ENCODE data around the gene OOSP3. TPM values are rescaled to one million over a fixed set of nuclear protein-coding genes. Genes with fewer than 3 reads are reported as not detected.
A peak's percentile ranks its signal among the peaks of the same experiment; 100 is the strongest.
"Not testable (repeated sequence)": the region's sequence is repeated elsewhere in the genome, so short reads cannot be mapped to it uniquely, and the experiment has no call there.

OOSP3 gene
- total RNA-seq, 2 donors from 2014 or later, result not detected

DNA sequence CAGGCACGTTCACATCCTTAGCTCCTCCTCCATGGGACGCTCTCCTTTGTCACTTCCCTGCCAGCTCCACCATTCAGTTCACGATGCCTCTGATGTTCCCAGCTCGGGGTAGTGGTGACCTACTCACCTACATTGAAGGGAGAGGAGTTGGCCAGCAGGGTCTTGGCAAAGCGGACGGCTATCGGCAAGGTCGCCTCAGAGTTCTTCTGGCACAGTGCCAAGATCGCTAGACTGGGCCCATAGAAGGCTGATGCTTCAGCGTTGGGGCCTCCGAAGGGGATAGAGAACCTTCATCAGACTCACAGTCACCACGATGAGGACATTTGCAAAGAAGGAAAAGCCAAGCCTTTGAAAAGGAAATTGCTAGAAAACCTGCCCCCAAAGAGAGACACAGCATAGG is 36.3 kb upstream of the OOSP3 start:
- intact Hi-C loops (cut with DNase I), result no loop called here
- H3K4me1 ChIP-seq, result peaks cover 17% of the 10 kb centered on the region
- no peak overlapping the region for H3K27ac ChIP-seq
- H3K36me3 ChIP-seq (replicated peaks in 1 of 2; ENCODE audit: insufficient read depth in 1 of 2, low read depth in 2 of 2), result no peaks in the 10 kb centered on the region
- H3K4me3 ChIP-seq, result no peak overlapping the region
- 61 to 67% methylated on average over 12 of the region's 12 CpGs for WGBS, 2 donors
- no peaks in the 10 kb centered on the region for H3K27me3 ChIP-seq
- ATAC-seq (no peak), DNase-seq (peak in 1 of 4 donors; percentile 14)
- H3K9me3 ChIP-seq, result no peaks in the 10 kb centered on the region
- TF ChIP-seq, protein P1, sequence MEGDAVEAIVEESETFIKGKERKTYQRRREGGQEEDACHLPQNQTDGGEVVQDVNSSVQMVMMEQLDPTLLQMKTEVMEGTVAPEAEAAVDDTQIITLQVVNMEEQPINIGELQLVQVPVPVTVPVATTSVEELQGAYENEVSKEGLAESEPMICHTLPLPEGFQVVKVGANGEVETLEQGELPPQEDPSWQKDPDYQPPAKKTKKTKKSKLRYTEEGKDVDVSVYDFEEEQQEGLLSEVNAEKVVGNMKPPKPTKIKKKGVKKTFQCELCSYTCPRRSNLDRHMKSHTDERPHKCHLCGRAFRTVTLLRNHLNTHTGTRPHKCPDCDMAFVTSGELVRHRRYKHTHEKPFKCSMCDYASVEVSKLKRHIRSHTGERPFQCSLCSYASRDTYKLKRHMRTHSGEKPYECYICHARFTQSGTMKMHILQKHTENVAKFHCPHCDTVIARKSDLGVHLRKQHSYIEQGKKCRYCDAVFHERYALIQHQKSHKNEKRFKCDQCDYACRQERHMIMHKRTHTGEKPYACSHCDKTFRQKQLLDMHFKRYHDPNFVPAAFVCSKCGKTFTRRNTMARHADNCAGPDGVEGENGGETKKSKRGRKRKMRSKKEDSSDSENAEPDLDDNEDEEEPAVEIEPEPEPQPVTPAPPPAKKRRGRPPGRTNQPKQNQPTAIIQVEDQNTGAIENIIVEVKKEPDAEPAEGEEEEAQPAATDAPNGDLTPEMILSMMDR (IDR thresholded peaks at IDR 0.05), result no peak
- TF ChIP-seq POLR2A (IDR thresholded peaks at IDR 0.05), result no peak

DNA sequence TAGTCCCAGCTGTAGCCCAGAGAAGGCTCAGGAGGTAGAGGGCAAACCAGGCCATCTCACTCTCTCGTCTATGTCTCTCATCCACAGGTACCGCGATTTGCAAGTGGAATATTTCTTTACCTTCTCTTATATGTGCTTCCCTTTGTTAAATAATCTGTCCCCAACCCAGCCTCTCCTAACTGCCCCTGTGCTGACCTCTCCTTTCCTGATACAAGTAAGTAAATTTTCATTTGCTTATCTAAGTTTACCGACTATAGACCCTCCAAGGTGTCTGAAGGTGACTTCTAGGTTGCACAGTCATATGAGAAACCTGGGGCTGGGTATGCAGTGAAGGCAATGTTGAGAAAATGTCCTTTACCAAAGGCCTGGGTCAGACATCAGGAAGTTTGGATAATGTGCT is 33.2 kb upstream of the OOSP3 start, which contains the start of gene CBLIF:
CBLIF (minus strand) TSS at position 101 of the 400 bp plus-strand sequence; CDS start at position 55, 46 bp downstream.
- H3K36me3 ChIP-seq (replicated peaks in 1 of 2; ENCODE audit: insufficient read depth in 1 of 2, low read depth in 2 of 2), result no peaks in the 10 kb centered on the region
- DNase-seq (no peak), ATAC-seq (no peak)
- no peaks in the 10 kb centered on the region for H3K9me3 ChIP-seq
- intact Hi-C loops (cut with DNase I), result no loop called here
- no peak for TF ChIP-seq POLR2A (IDR thresholded peaks at IDR 0.05)
- TF ChIP-seq, protein P1 (IDR thresholded peaks at IDR 0.05), result no peak
- H3K27ac ChIP-seq, result peak within 1 kb of the TSS in 1 of 4 donors; percentile 41
- 59 to 64% methylated on average over 4 of the region's 4 CpGs for WGBS, 2 donors
- peaks cover 16% of the 10 kb centered on the region for H3K4me1 ChIP-seq
- no peak within 1 kb of the TSS for H3K4me3 ChIP-seq
- H3K27me3 ChIP-seq, result no peaks in the 10 kb centered on the region

DNA sequence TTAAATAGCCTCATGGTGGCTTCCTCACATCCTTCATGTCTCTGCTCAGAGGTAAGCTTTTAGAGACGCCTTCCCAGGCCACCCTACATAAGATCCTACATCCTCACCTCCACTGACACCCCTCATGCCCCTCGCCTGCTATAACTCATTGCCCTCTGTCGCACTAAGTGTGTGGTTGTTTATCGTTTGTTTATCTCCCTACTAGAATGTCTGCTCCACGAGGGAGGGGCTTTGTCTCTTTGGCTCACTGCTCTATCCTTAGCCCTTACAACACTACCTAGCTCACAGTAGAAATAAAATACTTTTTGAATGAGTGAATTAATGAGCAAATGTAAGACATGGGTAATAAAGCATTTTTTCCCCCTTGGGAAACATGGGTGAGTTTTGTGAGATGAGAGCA is 32.0 kb upstream of the OOSP3 start:
- no peak for TF ChIP-seq POLR2A (IDR thresholded peaks at IDR 0.05)
- TF ChIP-seq, protein P1 (IDR thresholded peaks at IDR 0.05), result no peak
- peaks cover 15% of the 10 kb centered on the region for H3K4me1 ChIP-seq
- no peak overlapping the region for H3K27ac ChIP-seq
- intact Hi-C loops (cut with DNase I), result no loop called here
- DNase-seq (no peak), ATAC-seq (no peak)
- no peaks in the 10 kb centered on the region for H3K36me3 ChIP-seq (replicated peaks in 1 of 2; ENCODE audit: insufficient read depth in 1 of 2, low read depth in 2 of 2)
- 80 to 87% methylated on average over 5 of the region's 5 CpGs for WGBS, 2 donors
- H3K9me3 ChIP-seq, result no peaks in the 10 kb centered on the region
- H3K27me3 ChIP-seq, result no peaks in the 10 kb centered on the region
- no peak overlapping the region for H3K4me3 ChIP-seq

DNA sequence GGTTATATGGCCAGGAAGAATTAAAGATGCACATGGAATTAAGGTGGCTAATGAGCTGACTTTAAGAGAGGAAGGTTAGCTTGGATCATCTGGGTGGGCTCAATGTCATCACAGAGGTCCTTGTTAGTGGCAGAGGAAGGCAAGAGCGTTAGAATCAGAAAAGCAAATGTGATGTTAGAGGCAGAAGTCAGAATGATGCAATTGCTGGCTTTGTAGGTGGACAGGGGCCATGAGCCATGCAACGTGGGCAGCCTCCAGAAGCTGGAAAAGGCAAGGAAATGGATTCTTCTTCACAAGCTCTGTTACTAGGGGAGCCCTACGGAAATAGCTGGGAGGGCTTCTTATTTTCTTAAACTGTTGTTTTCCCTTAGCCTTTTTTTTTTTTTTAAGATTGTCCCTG is 31.0 kb upstream of the OOSP3 start:
- Histone ChIP-seq H3K27ac (no peak overlapping the region), H3K36me3 (replicated peaks in 1 of 2; ENCODE audit: insufficient read depth in 1 of 2, low read depth in 2 of 2) (no peaks in the 10 kb centered on the region), H3K9me3 (no peaks in the 10 kb centered on the region), H3K4me3 (no peak overlapping the region), H3K4me1 (peaks cover 15% of the 10 kb centered on the region), H3K27me3 (no peaks in the 10 kb centered on the region)
- 78 to 86% methylated on average over 3 of the region's 3 CpGs for WGBS, 2 donors
- TF ChIP-seq POLR2A (IDR thresholded peaks at IDR 0.05), result no peak
- TF ChIP-seq, protein P1 (IDR thresholded peaks at IDR 0.05), result no peak
- intact Hi-C loops (cut with DNase I), result no loop called here
- DNase-seq, result no peak
- ATAC-seq, result no peak

DNA sequence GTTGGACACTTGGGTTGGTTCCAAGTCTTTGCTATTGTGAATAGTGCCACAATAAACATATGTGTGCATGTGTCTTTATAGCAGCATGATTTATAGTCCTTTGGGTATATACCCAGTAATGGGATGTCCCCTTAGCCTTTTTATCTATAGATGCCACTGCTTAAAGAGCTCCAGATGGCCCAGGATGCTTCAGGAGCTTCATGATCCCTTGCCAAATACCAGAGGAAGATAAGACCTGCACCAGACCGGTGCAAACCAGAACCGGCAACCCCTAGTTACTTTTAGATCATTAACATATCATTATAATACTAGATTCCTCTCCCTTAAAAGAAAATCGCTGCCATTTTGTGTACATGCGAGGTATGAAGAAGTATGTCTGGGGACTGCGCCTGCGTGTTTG is 30.1 kb upstream of the OOSP3 start:
- H3K27me3 ChIP-seq; intact Hi-C loops (cut with DNase I); H3K36me3 ChIP-seq (replicated peaks in 1 of 2; ENCODE audit: insufficient read depth in 1 of 2, low read depth in 2 of 2); DNase-seq; H3K9me3 ChIP-seq; H3K4me3 ChIP-seq: not testable (repeated sequence)
- Histone ChIP-seq H3K4me1 (peaks cover 15% of the 10 kb centered on the region), H3K27ac (peak overlapping the region in 3 of 4 donors; percentile 46 to 72 (median 52))
- ATAC-seq, result peak; percentile 11
- 81 to 83% methylated on average over 6 of the region's 6 CpGs for WGBS, 2 donors
